ENCODE measurements around the gene ASB3.
A peak's percentile ranks its signal among the peaks of the same experiment; 100 is the strongest.
"Not testable (repeated sequence)": the region's sequence is repeated elsewhere in the genome, so short reads cannot be mapped to it uniquely, and the experiment has no call there.

Gene ASB3

DNA sequence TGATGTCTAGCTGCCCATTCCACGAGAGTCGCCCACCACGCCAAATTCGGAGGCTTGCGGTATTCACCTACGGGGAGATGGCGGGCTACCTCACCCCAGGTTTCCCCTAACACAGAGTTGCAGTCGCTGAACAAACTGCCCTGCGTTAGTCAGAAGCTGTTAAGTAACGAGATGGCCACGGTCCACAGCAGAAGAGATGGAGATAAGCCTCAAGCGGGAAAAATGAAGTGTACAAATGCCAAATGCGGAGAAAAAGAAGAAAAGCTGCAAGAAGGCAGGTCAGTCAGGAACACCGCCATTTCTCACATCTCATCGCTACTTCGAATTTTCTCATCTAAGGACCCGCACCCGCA, 425 bp downstream of the ASB3 start:
- peak; percentile 15 for DNase-seq

GRCh38 chr2:53785366-53785765, 1.4 kb downstream of the ASB3 start:
- no peak for DNase-seq

GRCh38 chr2:53784436-53784835, 2.3 kb downstream of the ASB3 start:
- no peak for DNase-seq

DNA sequence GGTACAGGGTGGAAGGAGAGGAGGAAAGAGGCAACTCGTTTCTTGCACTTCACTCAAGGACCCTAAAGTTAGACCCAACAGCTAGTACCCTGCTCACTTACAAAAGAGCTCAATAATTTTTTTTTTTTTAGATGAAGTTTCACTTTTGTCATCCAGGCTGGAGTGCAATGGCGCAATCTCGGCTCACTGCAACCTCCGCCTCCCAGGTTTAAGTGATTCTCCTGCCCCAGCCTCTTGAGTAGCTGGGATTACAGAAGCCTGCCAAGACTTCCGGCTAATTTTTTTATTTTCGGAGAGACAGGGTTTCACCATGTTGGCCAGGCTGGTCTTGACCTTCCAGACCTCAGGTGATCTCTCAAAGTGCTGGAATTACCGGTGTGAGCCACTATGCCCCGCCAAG, 4.1 kb downstream of the ASB3 start:
- DNase-seq = no peak

GRCh38 chr2:53780056-53780455, 6.7 kb downstream of the ASB3 start:
- no peak for DNase-seq

DNA sequence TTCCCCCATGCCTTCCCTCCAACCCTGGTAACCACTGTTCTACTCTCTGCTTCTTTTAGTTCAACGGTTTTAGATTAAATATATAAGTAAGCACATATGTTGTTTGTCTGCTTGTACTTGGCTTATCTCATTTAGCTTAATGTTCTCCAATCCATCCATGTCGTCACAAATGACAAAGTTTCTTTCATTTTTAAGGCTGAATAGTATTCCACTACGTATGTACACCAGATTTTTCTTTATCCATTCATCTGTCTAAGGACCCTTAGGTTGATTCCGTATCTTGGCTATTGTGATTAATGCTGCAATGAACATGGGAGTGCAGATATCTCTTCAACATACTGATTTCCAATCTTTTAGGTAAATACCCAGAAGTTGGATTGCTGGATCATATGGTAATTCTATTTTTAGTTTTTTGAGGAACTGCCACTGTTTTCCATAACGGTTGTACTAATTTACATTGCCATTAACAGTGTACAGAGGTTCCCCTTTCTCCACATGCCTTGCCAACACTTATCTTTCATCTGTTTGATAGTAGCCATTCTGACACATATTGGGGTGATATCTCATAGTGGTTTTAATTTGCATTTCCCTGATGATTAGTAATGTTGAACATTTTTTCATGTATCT, 8.1 kb downstream of the ASB3 start:
- DNase-seq = no peak

GRCh38 chr2:53777134-53777533, 9.6 kb downstream of the ASB3 start:
- DNase-seq = no peak

DNA sequence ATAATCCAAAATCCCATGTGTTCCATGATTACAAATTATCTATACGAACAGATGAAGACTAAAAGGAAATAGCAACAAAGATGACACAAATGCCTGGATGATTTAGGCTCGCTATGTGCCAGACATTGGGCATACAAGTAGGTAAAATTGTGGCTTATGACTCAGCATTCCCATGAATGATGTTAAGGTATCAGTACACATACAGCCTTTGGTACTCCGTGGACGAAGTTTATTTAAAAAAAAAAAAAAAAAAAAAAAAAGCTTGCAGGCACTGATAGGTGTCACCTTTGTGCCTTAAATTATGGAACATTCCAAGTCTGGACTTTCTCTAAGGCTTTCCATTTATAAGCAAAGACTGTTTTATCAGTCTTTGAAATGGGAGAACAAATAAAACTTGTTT, 16.5 kb downstream of the ASB3 start:
- no peak for DNase-seq

DNA sequence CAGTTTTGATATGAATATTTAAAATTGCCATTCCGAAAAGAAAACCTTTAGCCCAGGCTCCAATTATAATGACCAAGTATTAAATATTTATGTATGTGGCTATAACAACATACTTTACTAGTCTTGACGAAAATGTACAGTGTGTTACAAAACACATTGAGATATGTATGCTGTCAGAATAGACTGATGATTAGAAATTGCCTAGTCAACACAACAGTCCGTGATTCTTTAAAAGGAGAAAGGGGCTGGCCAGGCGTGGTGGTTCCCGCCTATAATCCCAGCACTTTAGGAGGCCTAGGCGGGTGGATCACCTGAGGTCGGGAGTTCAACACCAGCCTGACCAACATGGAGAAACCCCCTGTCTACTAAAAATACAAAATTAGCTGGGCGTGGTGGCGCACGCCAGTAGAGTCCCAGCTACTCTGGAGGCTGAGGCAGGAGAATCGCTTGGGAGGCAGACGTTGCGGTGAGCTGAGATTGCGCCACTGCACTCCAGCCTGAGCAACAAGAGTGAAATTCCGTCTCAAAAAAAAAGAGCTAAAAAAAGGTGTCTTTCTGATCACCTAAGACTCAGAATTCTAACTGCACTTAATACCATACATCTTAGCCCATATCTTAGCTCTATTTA, 17.3 kb downstream of the ASB3 start:
- no peak for DNase-seq

DNA sequence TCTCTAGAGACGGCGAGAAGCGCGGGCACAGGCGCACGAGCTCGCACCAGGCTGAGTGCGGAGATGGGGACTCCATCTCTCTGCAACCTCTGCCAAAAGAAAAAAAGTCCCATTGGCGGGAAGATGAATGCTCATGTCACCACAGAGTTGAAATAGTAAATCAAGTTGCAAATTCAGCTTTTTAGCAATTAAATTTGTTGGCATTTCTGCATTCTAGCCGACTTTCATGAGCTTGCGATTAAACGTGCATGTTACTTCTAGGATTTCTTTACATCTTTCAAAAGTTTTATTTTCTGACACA, 18.6 kb downstream of the ASB3 start:
- no peak for DNase-seq

- DNase-seq = peak; percentile 88
These were observed 19.1 kb downstream of the ASB3 start, which contains the start of gene CHAC2 for GRCh38 chr2:53767405-53768241. TSS of gene CHAC2 (plus strand) at chr2:53767804. CDS start at chr2:53767887, 83 bp downstream.

- DNase-seq = no peak
These were observed 21.0 kb downstream of the ASB3 start for GRCh38 chr2:53765767-53766166.

GRCh38 chr2:53757206-53757605, 29.5 kb downstream of the ASB3 start:
- DNase-seq = not testable (repeated sequence)

- DNase-seq = no peak
These were observed 30.1 kb downstream of the ASB3 start for GRCh38 chr2:53756644-53757043.

DNA sequence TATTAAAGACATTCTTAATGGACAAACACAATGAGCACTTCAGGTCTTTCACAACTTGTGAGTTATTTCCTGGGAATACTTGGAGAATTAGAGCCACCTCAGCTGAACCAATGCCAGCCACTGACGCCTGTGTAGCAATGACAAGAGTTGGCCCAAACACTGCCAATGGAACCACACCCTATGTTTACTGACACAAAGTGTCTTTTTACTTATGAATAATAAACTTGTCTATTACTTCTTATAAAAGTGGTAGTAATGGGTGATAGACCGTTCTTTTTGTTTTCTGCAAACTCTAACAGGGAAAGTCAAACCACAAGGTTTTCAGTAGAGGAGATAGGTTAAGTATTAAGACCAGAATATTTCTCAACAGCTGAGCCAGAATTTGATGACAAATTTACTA, 31.6 kb downstream of the ASB3 start:
- DNase-seq = no peak

DNA sequence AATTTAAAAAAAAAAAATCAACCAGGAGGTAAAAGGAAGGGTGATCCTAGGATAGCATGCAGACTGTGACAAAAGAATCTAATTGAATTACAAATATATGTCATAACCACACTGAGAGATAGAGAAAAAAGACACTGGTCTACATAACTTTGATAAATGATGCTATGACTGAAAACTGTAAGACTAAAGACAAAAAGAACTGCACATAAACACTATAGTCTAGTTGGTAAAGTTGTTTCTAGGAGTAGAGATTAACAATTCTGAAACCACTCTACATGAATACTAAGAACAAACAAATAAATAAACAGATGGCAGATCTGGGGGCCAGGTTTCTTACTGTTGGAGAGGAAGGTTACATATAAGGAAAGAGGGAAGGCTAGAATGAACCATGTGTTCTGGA, 33.7 kb downstream of the ASB3 start:
- DNase-seq = no peak

- DNase-seq = no peak
These were observed 34.4 kb downstream of the ASB3 start for GRCh38 chr2:53752385-53752784.

- no peak for DNase-seq
These were observed 35.0 kb downstream of the ASB3 start for GRCh38 chr2:53751728-53752127.

GRCh38 chr2:53750041-53750768, 36.5 kb downstream of the ASB3 start:
- DNase-seq = no peak

- no peak for DNase-seq
These were observed 42.2 kb downstream of the ASB3 start for GRCh38 chr2:53744395-53745065.

DNA sequence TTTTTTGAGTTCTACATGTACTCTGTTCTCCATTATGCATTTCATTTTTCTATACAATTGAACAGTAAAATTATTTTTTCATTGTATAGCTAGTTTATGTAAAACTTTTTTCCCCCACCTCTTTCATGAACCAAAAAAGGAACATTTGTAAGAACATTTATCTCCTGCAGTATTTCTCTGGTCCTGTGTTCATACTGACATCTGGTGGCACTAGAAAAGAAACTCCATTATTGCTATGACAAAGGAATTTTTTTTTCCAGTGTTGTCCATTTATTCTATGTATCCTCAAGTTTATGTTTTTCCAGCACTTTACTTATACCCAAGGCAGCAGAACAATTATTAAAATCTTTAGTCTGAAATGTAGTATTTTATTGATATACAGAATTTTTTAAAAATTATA, 46.6 kb downstream of the ASB3 start:
- DNase-seq = no peak

DNA sequence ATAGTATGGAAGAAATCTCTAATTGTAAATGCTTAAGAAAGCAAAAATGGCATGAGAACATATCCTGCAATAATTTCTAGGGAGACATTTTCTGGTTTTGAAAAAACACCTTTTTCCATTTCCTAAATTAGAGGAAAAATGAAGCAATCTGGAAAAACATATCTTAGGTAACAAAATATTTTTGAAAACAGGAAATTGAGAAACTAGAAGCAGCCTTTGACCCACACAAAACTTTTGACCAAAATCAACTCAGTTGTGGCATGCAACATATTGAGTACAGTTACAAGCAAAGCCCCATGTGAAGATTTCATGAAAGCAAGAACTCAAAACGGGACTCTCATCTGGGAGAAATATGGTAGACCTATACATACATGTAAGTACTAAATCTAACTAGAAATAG, 47.7 kb downstream of the ASB3 start:
- no peak for DNase-seq

DNA sequence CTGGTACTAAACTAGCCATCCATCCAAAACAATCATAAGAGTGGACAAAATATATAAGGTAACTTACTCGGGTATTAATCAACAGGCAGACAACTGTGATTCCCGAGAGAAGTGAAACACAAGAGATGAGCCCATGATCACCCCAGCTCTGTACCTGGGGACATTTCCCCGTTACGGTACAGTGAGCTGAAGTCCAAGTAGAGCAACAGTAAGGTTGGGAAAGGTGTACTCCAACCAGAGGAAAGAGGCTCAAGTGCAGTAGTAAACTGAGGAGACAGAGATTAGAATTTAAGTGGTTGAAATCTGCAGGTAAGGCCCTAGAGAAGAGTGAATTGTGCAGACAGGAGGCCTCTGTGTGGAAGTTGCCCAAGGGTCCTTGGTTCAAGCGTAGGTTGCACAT, 49.7 kb downstream of the ASB3 start:
- DNase-seq = no peak

Data from stimulated activated CD4-positive, alpha-beta T cell treated with anti-CD3 and anti-CD28 coated beads, Interleukin-4, amount 100 ng/mL, for 1 hour (primary cell).